ENCODE results near the gene ZNF385B.

GRCh38 chr2:179593323-179593722 lies 268.1 kb downstream of the ZNF385B start:
- no peak for TF ChIP-seq CTCF (IDR thresholded peaks at IDR 0.05)
- TF ChIP-seq POLR2A (IDR thresholded peaks at IDR 0.05), result no peak
